Activated T-helper 1 cell treated with Interleukin-2 at 50 U/mL for 16 hours (primary cell): ENCODE data around the gene CHST5.
"Not testable (repeated sequence)": the region's sequence is repeated elsewhere in the genome, so short reads cannot be mapped to it uniquely, and the experiment has no call there.

ENCODE experiments used
- DNase-seq: peaks from one replicate; pipeline ENCODE4 v3.0.0-alpha.2; 2020; ENCODE audit warnings: low read depth

Gene CHST5

GRCh38 chr16:75506107-75506506 is 29.8 kb downstream of the CHST5 start:
- no peak for DNase-seq

GRCh38 chr16:75503801-75504200 is 32.1 kb downstream of the CHST5 start:
- DNase-seq = no peak

- DNase-seq = no peak
Observed at GRCh38 chr16:75502916-75503605, 32.8 kb downstream of the CHST5 start.

GRCh38 chr16:75501820-75502219 is 34.1 kb downstream of the CHST5 start:
- DNase-seq = not testable (repeated sequence)

GRCh38 chr16:75501359-75501758 is 34.5 kb downstream of the CHST5 start:
- no peak for DNase-seq

- DNase-seq = not testable (repeated sequence)
Observed at GRCh38 chr16:75498605-75499322, 37.1 kb downstream of the CHST5 start.

- no peak for DNase-seq
Observed at GRCh38 chr16:75497558-75497957, 38.4 kb downstream of the CHST5 start.

GRCh38 chr16:75495076-75495674 is 40.7 kb downstream of the CHST5 start, which contains the start of gene CHST6:
Gene CHST6 (minus strand): TSS chr16:75495441. CDS start chr16:75479828, 15,613 bp downstream.
- no peak for DNase-seq

- DNase-seq = no peak
Observed at GRCh38 chr16:75494661-75495075, 41.2 kb downstream of the CHST5 start.

- no peak for DNase-seq
Observed at GRCh38 chr16:75494184-75494583, 41.7 kb downstream of the CHST5 start.

GRCh38 chr16:75491876-75492275 is 44.0 kb downstream of the CHST5 start:
- no peak for DNase-seq

- no peak for DNase-seq
Observed at GRCh38 chr16:75488322-75488721, 47.6 kb downstream of the CHST5 start.

- DNase-seq = no peak
Observed at GRCh38 chr16:75486676-75487313, 49.1 kb downstream of the CHST5 start.

GRCh38 chr16:75486014-75486675 is 49.8 kb downstream of the CHST5 start:
- DNase-seq = no peak

- no peak for DNase-seq
Observed at GRCh38 chr16:75485230-75486013, 50.5 kb downstream of the CHST5 start.

- no peak for DNase-seq
Observed at GRCh38 chr16:75483222-75483621, 52.7 kb downstream of the CHST5 start.

GRCh38 chr16:75482434-75483205 is 53.3 kb downstream of the CHST5 start:
- DNase-seq = no peak

GRCh38 chr16:75481475-75481874 is 54.4 kb downstream of the CHST5 start:
- no peak for DNase-seq

GRCh38 chr16:75479421-75479990 is 56.4 kb downstream of the CHST5 start:
- no peak for DNase-seq
